ENCODE data around the gene SLC15A5.

The SLC15A5 gene

DNA sequence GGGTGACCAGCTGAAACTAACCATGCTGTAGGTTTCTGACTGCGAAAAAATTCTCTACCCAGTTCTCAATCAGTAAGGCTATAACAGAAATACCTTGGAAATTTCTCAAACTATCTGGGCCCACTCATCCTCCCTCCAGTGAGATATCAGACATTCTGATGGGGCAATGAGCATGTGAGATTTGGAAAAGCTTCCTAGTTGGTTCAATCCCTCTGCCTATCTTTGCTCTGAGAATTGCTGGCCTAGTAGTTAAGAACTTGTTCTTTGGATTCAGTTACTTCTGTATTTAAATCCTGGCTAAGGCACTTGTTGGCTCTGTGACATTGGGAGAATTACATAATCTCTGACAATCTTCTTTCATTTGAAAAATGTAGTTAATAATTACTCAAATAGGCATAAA is 119.4 kb downstream of the SLC15A5 start:
- CTCF ChIA-PET, result no interaction called here
- POLR2A ChIA-PET, result no interaction called here
- TF ChIP-seq ELF4 (IDR thresholded peaks at IDR 0.05) (no peak), NFRKB (IDR thresholded peaks at IDR 0.05) (no peak), FOXM1 (IDR thresholded peaks at IDR 0.05; ENCODE audit: borderline replicate concordance) (no peak), CTBP1 (IDR thresholded peaks at IDR 0.05; ENCODE audit: borderline replicate concordance) (no peak), HDGF (IDR thresholded peaks at IDR 0.05; ENCODE audit: borderline replicate concordance) (no peak), SUZ12 (IDR thresholded peaks at IDR 0.05) (no peak), SP1 (IDR thresholded peaks at IDR 0.05) (no peak)
- DNase-seq (ENCODE audit: extremely low spot score), result no peak

DNA sequence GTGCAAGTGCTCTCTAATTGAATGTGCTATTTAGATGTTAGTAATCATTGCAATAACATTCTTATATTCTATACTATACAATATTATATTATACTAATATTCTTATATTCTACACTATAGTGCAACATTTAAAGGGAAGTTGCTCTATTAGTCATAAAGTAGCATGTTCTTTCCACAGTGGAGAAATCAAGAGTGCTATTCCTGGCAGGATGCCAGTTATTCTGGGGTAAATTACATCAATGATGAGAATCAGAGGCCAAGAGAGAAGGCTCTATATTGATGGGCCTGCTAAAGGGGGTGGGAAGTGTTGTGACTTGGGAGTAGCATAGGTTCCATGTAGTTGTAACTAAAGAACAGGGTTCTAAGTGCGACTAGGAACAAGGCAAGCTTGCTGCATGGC is 121.5 kb downstream of the SLC15A5 start:
- POLR2A ChIA-PET, result no interaction called here
- no peak for DNase-seq (ENCODE audit: extremely low spot score)
- CTCF ChIA-PET, result no interaction called here
- TF ChIP-seq SUZ12 (IDR thresholded peaks at IDR 0.05) (no peak), FOXK2 (IDR thresholded peaks at IDR 0.05) (no peak), ARNT (IDR thresholded peaks at IDR 0.05) (no peak), HDGF (IDR thresholded peaks at IDR 0.05; ENCODE audit: borderline replicate concordance) (no peak), LEF1 (IDR thresholded peaks at IDR 0.05; ENCODE audit: borderline replicate concordance) (no peak), FOXA1 (IDR thresholded peaks at IDR 0.05) (no peak), L3MBTL2 (conservative IDR thresholded peaks at IDR 0.05) (no peak), ZNF384 (IDR thresholded peaks at IDR 0.05) (no peak), CTBP1 (IDR thresholded peaks at IDR 0.05; ENCODE audit: borderline replicate concordance) (no peak), SP1 (IDR thresholded peaks at IDR 0.05) (no peak), FOXM1 (IDR thresholded peaks at IDR 0.05; ENCODE audit: borderline replicate concordance) (no peak), ELF4 (IDR thresholded peaks at IDR 0.05) (no peak), BHLHE40 (IDR thresholded peaks at IDR 0.05; ENCODE audit: borderline replicate concordance) (no peak), TARDBP (IDR thresholded peaks at IDR 0.05) (no peak), NFRKB (IDR thresholded peaks at IDR 0.05) (no peak)

- ChIA-PET POLR2A (no interaction called here), CTCF (no interaction called here)
- DNase-seq (ENCODE audit: extremely low spot score), result no peak
- no peak for TF ChIP-seq NFRKB (IDR thresholded peaks at IDR 0.05)
- no peak for TF ChIP-seq FOXM1 (IDR thresholded peaks at IDR 0.05; ENCODE audit: borderline replicate concordance)
- no peak for TF ChIP-seq ZNF384 (IDR thresholded peaks at IDR 0.05)
These were observed 122.5 kb downstream of the SLC15A5 start for GRCh38 chr12:16154990-16155389.

GRCh38 chr12:16152885-16153673 is 124.4 kb downstream of the SLC15A5 start:
- POLR2A ChIA-PET, result no interaction called here
- DNase-seq (ENCODE audit: extremely low spot score), result no peak
- CTCF ChIA-PET, result interaction anchor here (0.6 kb wide), 1 partner anchor 40 kb away, joined by 3 read pairs; no protein-coding TSS in a partner anchor
- no peak for TF ChIP-seq L3MBTL2 (conservative IDR thresholded peaks at IDR 0.05)
- no peak for TF ChIP-seq LEF1 (IDR thresholded peaks at IDR 0.05; ENCODE audit: borderline replicate concordance)
- no peak for TF ChIP-seq FOXA1 (IDR thresholded peaks at IDR 0.05)
- no peak for TF ChIP-seq ELF4 (IDR thresholded peaks at IDR 0.05)
- TF ChIP-seq SUZ12 (IDR thresholded peaks at IDR 0.05), result no peak
- TF ChIP-seq BHLHE40 (IDR thresholded peaks at IDR 0.05; ENCODE audit: borderline replicate concordance), result no peak
- no peak for TF ChIP-seq CTBP1 (IDR thresholded peaks at IDR 0.05; ENCODE audit: borderline replicate concordance)
- TF ChIP-seq FOXM1 (IDR thresholded peaks at IDR 0.05; ENCODE audit: borderline replicate concordance), result no peak
- TF ChIP-seq NFRKB (IDR thresholded peaks at IDR 0.05), result no peak
- TF ChIP-seq TARDBP (IDR thresholded peaks at IDR 0.05), result no peak
- no peak for TF ChIP-seq ARNT (IDR thresholded peaks at IDR 0.05)
- TF ChIP-seq FOXK2 (IDR thresholded peaks at IDR 0.05), result no peak
- TF ChIP-seq HDGF (IDR thresholded peaks at IDR 0.05; ENCODE audit: borderline replicate concordance), result no peak
- TF ChIP-seq ZNF384 (IDR thresholded peaks at IDR 0.05), result no peak
- TF ChIP-seq SP1 (IDR thresholded peaks at IDR 0.05), result no peak
- TF ChIP-seq, protein P1, sequence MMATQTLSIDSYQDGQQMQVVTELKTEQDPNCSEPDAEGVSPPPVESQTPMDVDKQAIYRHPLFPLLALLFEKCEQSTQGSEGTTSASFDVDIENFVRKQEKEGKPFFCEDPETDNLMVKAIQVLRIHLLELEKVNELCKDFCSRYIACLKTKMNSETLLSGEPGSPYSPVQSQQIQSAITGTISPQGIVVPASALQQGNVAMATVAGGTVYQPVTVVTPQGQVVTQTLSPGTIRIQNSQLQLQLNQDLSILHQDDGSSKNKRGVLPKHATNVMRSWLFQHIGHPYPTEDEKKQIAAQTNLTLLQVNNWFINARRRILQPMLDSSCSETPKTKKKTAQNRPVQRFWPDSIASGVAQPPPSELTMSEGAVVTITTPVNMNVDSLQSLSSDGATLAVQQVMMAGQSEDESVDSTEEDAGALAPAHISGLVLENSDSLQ (IDR thresholded peaks at IDR 0.05), result no peak

DNA sequence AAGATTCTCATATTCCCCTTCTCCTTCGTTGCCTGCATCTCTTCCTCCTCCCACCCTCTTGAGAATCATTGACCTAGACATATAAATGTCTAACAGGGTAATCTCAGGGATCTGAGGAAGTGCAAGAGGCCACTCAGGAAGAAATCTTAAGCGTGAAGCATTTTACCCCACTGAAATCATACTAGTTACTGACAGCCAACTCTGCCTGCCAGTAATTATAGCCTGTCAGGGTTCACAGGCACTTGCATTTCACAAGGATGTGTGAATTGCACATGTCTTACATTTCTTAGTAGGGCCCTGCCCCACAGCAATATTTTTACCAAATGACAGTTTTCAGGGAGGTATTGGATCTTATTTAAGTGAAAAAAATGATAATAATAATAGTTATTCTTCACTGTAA is 127.2 kb downstream of the SLC15A5 start:
- ChIA-PET CTCF (interaction anchor here (0.8 kb wide), 1 partner anchor 614 kb away, joined by 4 read pairs; no protein-coding TSS in a partner anchor), POLR2A (no interaction called here)
- no peak for DNase-seq (ENCODE audit: extremely low spot score)
- no peak for TF ChIP-seq FOXK2 (IDR thresholded peaks at IDR 0.05)
- TF ChIP-seq, protein P1 (IDR thresholded peaks at IDR 0.05), result no peak
- no peak for TF ChIP-seq BHLHE40 (IDR thresholded peaks at IDR 0.05; ENCODE audit: borderline replicate concordance)
- TF ChIP-seq TARDBP (IDR thresholded peaks at IDR 0.05), result no peak
- no peak for TF ChIP-seq SUZ12 (IDR thresholded peaks at IDR 0.05)
- no peak for TF ChIP-seq HDGF (IDR thresholded peaks at IDR 0.05; ENCODE audit: borderline replicate concordance)
- TF ChIP-seq NFRKB (IDR thresholded peaks at IDR 0.05), result no peak
- no peak for TF ChIP-seq L3MBTL2 (conservative IDR thresholded peaks at IDR 0.05)
- TF ChIP-seq FOXA1 (IDR thresholded peaks at IDR 0.05), result no peak
- TF ChIP-seq ZNF384 (IDR thresholded peaks at IDR 0.05), result no peak

- CTCF ChIA-PET, result no interaction called here
- DNase-seq (ENCODE audit: extremely low spot score), result no peak
- no peak for TF ChIP-seq CTBP1 (IDR thresholded peaks at IDR 0.05; ENCODE audit: borderline replicate concordance)
- no peak for TF ChIP-seq FOXM1 (IDR thresholded peaks at IDR 0.05; ENCODE audit: borderline replicate concordance)
- no peak for TF ChIP-seq ZNF384 (IDR thresholded peaks at IDR 0.05)
- TF ChIP-seq, protein P1 (IDR thresholded peaks at IDR 0.05), result no peak
- no peak for TF ChIP-seq ELF4 (IDR thresholded peaks at IDR 0.05)
- no peak for TF ChIP-seq NFRKB (IDR thresholded peaks at IDR 0.05)
- TF ChIP-seq HDGF (IDR thresholded peaks at IDR 0.05; ENCODE audit: borderline replicate concordance), result no peak
- no peak for TF ChIP-seq L3MBTL2 (conservative IDR thresholded peaks at IDR 0.05)
- no peak for TF ChIP-seq LEF1 (IDR thresholded peaks at IDR 0.05; ENCODE audit: borderline replicate concordance)
- no peak for TF ChIP-seq SP1 (IDR thresholded peaks at IDR 0.05)
- no peak for TF ChIP-seq ARNT (IDR thresholded peaks at IDR 0.05)
- no peak for TF ChIP-seq SUZ12 (IDR thresholded peaks at IDR 0.05)
- TF ChIP-seq FOXK2 (IDR thresholded peaks at IDR 0.05), result no peak
- POLR2A ChIA-PET, result no interaction called here
These were observed 128.5 kb downstream of the SLC15A5 start for GRCh38 chr12:16148938-16149337.
